Measurements from ENCODE around the gene CCR5AS.

GRCh38 chr3:46416811-46417510 lies 10.1 kb upstream of the CCR5AS start:
- no peak for TF ChIP-seq POLR2A (IDR thresholded peaks at IDR 0.05)
- TF ChIP-seq, protein P1, sequence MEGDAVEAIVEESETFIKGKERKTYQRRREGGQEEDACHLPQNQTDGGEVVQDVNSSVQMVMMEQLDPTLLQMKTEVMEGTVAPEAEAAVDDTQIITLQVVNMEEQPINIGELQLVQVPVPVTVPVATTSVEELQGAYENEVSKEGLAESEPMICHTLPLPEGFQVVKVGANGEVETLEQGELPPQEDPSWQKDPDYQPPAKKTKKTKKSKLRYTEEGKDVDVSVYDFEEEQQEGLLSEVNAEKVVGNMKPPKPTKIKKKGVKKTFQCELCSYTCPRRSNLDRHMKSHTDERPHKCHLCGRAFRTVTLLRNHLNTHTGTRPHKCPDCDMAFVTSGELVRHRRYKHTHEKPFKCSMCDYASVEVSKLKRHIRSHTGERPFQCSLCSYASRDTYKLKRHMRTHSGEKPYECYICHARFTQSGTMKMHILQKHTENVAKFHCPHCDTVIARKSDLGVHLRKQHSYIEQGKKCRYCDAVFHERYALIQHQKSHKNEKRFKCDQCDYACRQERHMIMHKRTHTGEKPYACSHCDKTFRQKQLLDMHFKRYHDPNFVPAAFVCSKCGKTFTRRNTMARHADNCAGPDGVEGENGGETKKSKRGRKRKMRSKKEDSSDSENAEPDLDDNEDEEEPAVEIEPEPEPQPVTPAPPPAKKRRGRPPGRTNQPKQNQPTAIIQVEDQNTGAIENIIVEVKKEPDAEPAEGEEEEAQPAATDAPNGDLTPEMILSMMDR (IDR thresholded peaks at IDR 0.05) = no peak

Data from testis (tissue), 2 donors.